Neutrophil (primary cell): Measurements from ENCODE around the gene BCAS1.

ENCODE experiments used
- H3K27ac ChIP-seq: fragments of 200-600 bp; sonication (generic); 2 replicates; pipeline ENCODE4 v1.5.1; 2016; ENCODE audit warnings: mild to moderate bottlenecking, moderate library complexity
- H3K27me3 ChIP-seq: fragments of 200-600 bp; sonication (generic); 2 replicates; pipeline ENCODE4 v1.6.0; 2016; ENCODE audit warnings: mild to moderate bottlenecking
- H3K36me3 ChIP-seq: fragments of 200-600 bp; sonication (generic); 2 replicates; pipeline ENCODE4 v1.5.1; 2017
- H3K4me1 ChIP-seq, 2 experiments: fragments of 200-600 bp in 1 of 2; sonication (generic) in 1 of 2; 1 replicate in 1 of 2; 2 replicates in 1 of 2; pipeline versions ENCODE4 v1.5.1 to v1.6.1; 2013 to 2016; ENCODE audit warnings: low read depth in 1 of 2, low read length in 1 of 2, mild to moderate bottlenecking in 1 of 2, moderate library complexity in 1 of 2; ENCODE audit not compliant: control insufficient read depth in 1 of 2, insufficient read depth in 1 of 2
- H3K4me3 ChIP-seq, 2 experiments: fragments of 200-600 bp in 1 of 2; sonication (generic) in 1 of 2; 1 replicate in 1 of 2; 2 replicates in 1 of 2; pipeline ENCODE4 v1.5.1; 2013 to 2016; ENCODE audit warnings: low read depth in 1 of 2, low read length in 1 of 2, mild to moderate bottlenecking in 1 of 2, moderate library complexity in 1 of 2
- H3K9me3 ChIP-seq: fragments of 200-600 bp; sonication (generic); 2 replicates; pipeline ENCODE4 v1.5.1; 2016
- CTCF ChIP-seq: fragments of 200-600 bp; sonication (generic); IDR thresholded peaks from 2 replicates; pipeline ENCODE4 v1.5.1; 2016; ENCODE audit warnings: antibody characterized with exemption

BCAS1 gene

GRCh38 chr20:54020348-54020747, 50.0 kb downstream of the BCAS1 start:
- no peak overlapping the region for H3K4me3 ChIP-seq
- no peaks in the 10 kb centered on the region for H3K4me1 ChIP-seq
- H3K27ac ChIP-seq, result no peak overlapping the region
- no peaks in the 10 kb centered on the region for H3K36me3 ChIP-seq
- H3K9me3 ChIP-seq, result no peaks in the 10 kb centered on the region
- no peak for TF ChIP-seq CTCF
- no peaks in the 10 kb centered on the region for H3K27me3 ChIP-seq

- no peak for TF ChIP-seq CTCF
- no peak overlapping the region for H3K4me3 ChIP-seq
- H3K36me3 ChIP-seq, result no peaks in the 10 kb centered on the region
- no peaks in the 10 kb centered on the region for H3K9me3 ChIP-seq
- H3K27me3 ChIP-seq, result no peaks in the 10 kb centered on the region
- H3K27ac ChIP-seq, result no peak overlapping the region
- no peaks in the 10 kb centered on the region for H3K4me1 ChIP-seq
Observed at GRCh38 chr20:54019585-54019984, 50.8 kb downstream of the BCAS1 start.

- no peaks in the 10 kb centered on the region for H3K36me3 ChIP-seq
- no peaks in the 10 kb centered on the region for H3K4me1 ChIP-seq
- no peaks in the 10 kb centered on the region for H3K27me3 ChIP-seq
- no peak overlapping the region for H3K4me3 ChIP-seq
- no peak overlapping the region for H3K27ac ChIP-seq
- no peaks in the 10 kb centered on the region for H3K9me3 ChIP-seq
- no peak for TF ChIP-seq CTCF
Observed at GRCh38 chr20:54019127-54019526, 51.3 kb downstream of the BCAS1 start.

- Histone ChIP-seq H3K36me3 (no peaks in the 10 kb centered on the region), H3K9me3 (no peaks in the 10 kb centered on the region), H3K4me3 (no peak overlapping the region), H3K4me1 (no peaks in the 10 kb centered on the region), H3K27ac (no peak overlapping the region), H3K27me3 (no peaks in the 10 kb centered on the region)
- no peak for TF ChIP-seq CTCF
Observed at GRCh38 chr20:54017846-54018245, 52.5 kb downstream of the BCAS1 start.

- no peak for TF ChIP-seq CTCF
- H3K4me3 ChIP-seq, result no peak overlapping the region
- no peaks in the 10 kb centered on the region for H3K36me3 ChIP-seq
- no peaks in the 10 kb centered on the region for H3K9me3 ChIP-seq
- peaks cover 3% of the 10 kb centered on the region for H3K27me3 ChIP-seq
- no peak overlapping the region for H3K27ac ChIP-seq
- H3K4me1 ChIP-seq, result no peaks in the 10 kb centered on the region
Observed at GRCh38 chr20:54015496-54015895, 54.9 kb downstream of the BCAS1 start.

- Histone ChIP-seq H3K27me3 (peaks cover 13% of the 10 kb centered on the region), H3K4me1 (no peaks in the 10 kb centered on the region), H3K27ac (no peak overlapping the region), H3K9me3 (no peaks in the 10 kb centered on the region), H3K36me3 (no peaks in the 10 kb centered on the region), H3K4me3 (no peak overlapping the region)
- TF ChIP-seq CTCF, result no peak
Observed at GRCh38 chr20:54014293-54014926, 56.0 kb downstream of the BCAS1 start.
